Sciatic nerve (tissue), 2 donors: ENCODE measurements around the gene KPNB1. TPM values are rescaled to one million over a fixed set of nuclear protein-coding genes. Genes with fewer than 3 reads are reported as not detected.

Source experiments
- ATAC-seq: fragments of 200-7000 bp; cut with Tn5 transposase; one replicate; pipeline ENCODE4 v1.9.1; 2020; ENCODE audit warnings: mild to moderate bottlenecking, moderate library complexity
- DNase-seq: peaks from one replicate; pipeline ENCODE4 v3.0.0-alpha.2; 2020; ENCODE audit warnings: low spot score
- intact Hi-C: fragments of 100-400 bp; cut with DNase I; formaldehyde crosslinking; loops from one replicate; pipeline ENCODE4 v1.14.2; 2022
- total RNA-seq: library from RNA; stranded (reverse); fragmentation: NEBNext Ultra II Directional; extraction: Animal tissue kit (Norgen Biotek cat#: 25700); gene quantifications from one replicate; pipeline ENCODE4 v1.2.1, GENCODE V29; 2021
- donor health status: DM: no; HTN: no; CAD: no.
- donor health status: DM: no; HTN: no; CAD: no.

KPNB1 gene
- total RNA-seq, result 223 TPM

- DNase-seq (peak; percentile 99), ATAC-seq (peak; percentile 96)
- intact Hi-C loops, result no loop called here
These were observed at the start of gene KPNB1 for GRCh38 chr17:47649153-47649971. Gene KPNB1, plus strand, starts transcription at chr17:47649919. Its CDS starts 326 bp downstream, at chr17:47650245.

- intact Hi-C loops, result no loop called here
- ATAC-seq, result peak; percentile 58
- DNase-seq, result no peak
These were observed 45.7 kb upstream of the KPNB1 start for GRCh38 chr17:47603830-47604597.

- DNase-seq, result no peak
- intact Hi-C loops, result no loop called here
- peak; percentile 98 for ATAC-seq
These were observed 45.2 kb upstream of the KPNB1 start for GRCh38 chr17:47604598-47604927.

GRCh38 chr17:47605011-47605410 is 44.7 kb upstream of the KPNB1 start:
- intact Hi-C loops, result no loop called here
- no peak for ATAC-seq
- no peak for DNase-seq

- DNase-seq (no peak), ATAC-seq (no peak)
- intact Hi-C loops, result no loop called here
These were observed 42.2 kb upstream of the KPNB1 start for GRCh38 chr17:47607481-47607880.

GRCh38 chr17:47611372-47612350 is 38.1 kb upstream of the KPNB1 start:
- no peak for ATAC-seq
- no peak for DNase-seq
- intact Hi-C loops, result no loop called here

GRCh38 chr17:47615766-47616424 is 33.8 kb upstream of the KPNB1 start:
- intact Hi-C loops, result no loop called here
- no peak for DNase-seq
- ATAC-seq, result peak; percentile 80

- DNase-seq, result no peak
- intact Hi-C loops, result no loop called here
- no peak for ATAC-seq
These were observed 31.3 kb upstream of the KPNB1 start for GRCh38 chr17:47618410-47618809.

- no peak for DNase-seq
- ATAC-seq, result no peak
- intact Hi-C loops, result no loop called here
These were observed 29.0 kb upstream of the KPNB1 start for GRCh38 chr17:47620503-47621245.

- intact Hi-C loops, result no loop called here
- ATAC-seq, result peak; percentile 78
- no peak for DNase-seq
These were observed 28.2 kb upstream of the KPNB1 start for GRCh38 chr17:47621293-47622179.

- ATAC-seq, result no peak
- intact Hi-C loops, result no loop called here
- no peak for DNase-seq
These were observed 27.6 kb upstream of the KPNB1 start for GRCh38 chr17:47622180-47622549.

GRCh38 chr17:47624727-47625068 is 25.0 kb upstream of the KPNB1 start:
- intact Hi-C loops, result no loop called here
- DNase-seq, result no peak
- ATAC-seq, result no peak

GRCh38 chr17:47628014-47628566 is 21.6 kb upstream of the KPNB1 start:
- DNase-seq (no peak), ATAC-seq (no peak)
- intact Hi-C loops, result no loop called here

- no peak for ATAC-seq
- intact Hi-C loops, result no loop called here
- no peak for DNase-seq
These were observed 19.9 kb upstream of the KPNB1 start for GRCh38 chr17:47629826-47630225.

- intact Hi-C loops, result no loop called here
- DNase-seq (no peak), ATAC-seq (no peak)
These were observed 19.1 kb upstream of the KPNB1 start for GRCh38 chr17:47630614-47631013.

GRCh38 chr17:47632991-47633390 is 16.7 kb upstream of the KPNB1 start:
- no peak for ATAC-seq
- intact Hi-C loops, result no loop called here

GRCh38 chr17:47633996-47634395 is 15.7 kb upstream of the KPNB1 start:
- ATAC-seq (no peak), DNase-seq (no peak)
- intact Hi-C loops, result no loop called here

More at GRCh38 chr17:47632991-47633390, 16.7 kb upstream of the KPNB1 start:
- DNase-seq, result no peak
